Measurements from ENCODE around the gene ALOX15B. TPM values are rescaled to one million over a fixed set of nuclear protein-coding genes. Genes with fewer than 3 reads are reported as not detected.

ALOX15B gene
- total RNA-seq, 6 donors from 2014 or later: 46.2 to 177 (median 105) TPM

- ATAC-seq (ENCODE audit: low FRiP score in 2 of 2) (no peak), DNase-seq (no peak)
- TF ChIP-seq EP300 (IDR thresholded peaks at IDR 0.05): no peak
- TF ChIP-seq CTCF (IDR thresholded peaks at IDR 0.05): no peak
- TF ChIP-seq POLR2AphosphoS5 (IDR thresholded peaks at IDR 0.05): no peak
- TF ChIP-seq POLR2A (IDR thresholded peaks at IDR 0.05): no peak
- H3K36me3 ChIP-seq: no peaks in the 10 kb centered on the region
- H3K27ac ChIP-seq: peak overlapping the region; percentile 57 to 90 (median 80)
- H3K4me3 ChIP-seq: no peak overlapping the region
- peaks cover 0 to 3% (median 0%) of the 10 kb centered on the region in 4 donors for H3K27me3 ChIP-seq
- no peaks in the 10 kb centered on the region for H3K9me3 ChIP-seq
- 60 to 83% methylated on average over 3 of the region's 3 CpGs for WGBS, 2 donors
- peaks cover 0 to 34% (median 28%) of the 10 kb centered on the region in 4 donors for H3K4me1 ChIP-seq
Measured at GRCh38 chr17:8055851-8056231, 17.0 kb downstream of the ALOX15B start.

GRCh38 chr17:8056232-8056975 is 17.5 kb downstream of the ALOX15B start:
- 19 to 34% methylated on average over 14 of the region's 14 CpGs for WGBS, 2 donors
- peak overlapping the region; percentile 57 to 90 (median 80) for H3K27ac ChIP-seq
- H3K4me3 ChIP-seq: peak overlapping the region in 3 of 4 donors; percentile 2 to 27 (median 17)
- DNase-seq (peak in 1 of 2 donors; percentile 87), ATAC-seq (ENCODE audit: low FRiP score in 2 of 2) (peak; percentile 74 to 86)
- peaks cover 0 to 3% (median 0%) of the 10 kb centered on the region in 4 donors for H3K27me3 ChIP-seq
- peak; percentile 30 to 32 for TF ChIP-seq POLR2AphosphoS5 (IDR thresholded peaks at IDR 0.05)
- TF ChIP-seq CTCF (IDR thresholded peaks at IDR 0.05): no peak
- TF ChIP-seq EP300 (IDR thresholded peaks at IDR 0.05): peak in 2 of 4 donors; percentile 5 to 77
- TF ChIP-seq POLR2A (IDR thresholded peaks at IDR 0.05): peak in 2 of 4 donors; percentile 4 to 56
- no peaks in the 10 kb centered on the region for H3K36me3 ChIP-seq
- H3K4me1 ChIP-seq: peaks cover 0 to 34% (median 28%) of the 10 kb centered on the region in 4 donors
- no peaks in the 10 kb centered on the region for H3K9me3 ChIP-seq

GRCh38 chr17:8056976-8057625 is 18.2 kb downstream of the ALOX15B start:
- ATAC-seq (ENCODE audit: low FRiP score in 2 of 2): peak in 1 of 2 donors; percentile 28
- 58 to 63% methylated on average over 17 of the region's 17 CpGs for WGBS, 2 donors
- TF ChIP-seq POLR2AphosphoS5 (IDR thresholded peaks at IDR 0.05) (no peak), POLR2A (IDR thresholded peaks at IDR 0.05) (no peak), CTCF (IDR thresholded peaks at IDR 0.05) (no peak), EP300 (IDR thresholded peaks at IDR 0.05) (no peak)

GRCh38 chr17:8057691-8058114 is 18.8 kb downstream of the ALOX15B start:
- H3K27me3 ChIP-seq: peaks cover 0 to 9% (median 3%) of the 10 kb centered on the region in 4 donors
- peak overlapping the region in 3 of 4 donors; percentile 2 to 27 (median 17) for H3K4me3 ChIP-seq
- H3K36me3 ChIP-seq: no peaks in the 10 kb centered on the region
- no peaks in the 10 kb centered on the region for H3K9me3 ChIP-seq
- DNase-seq (peak in 1 of 2 donors; percentile 69), ATAC-seq (ENCODE audit: low FRiP score in 2 of 2) (peak; percentile 89 to 90)
- H3K4me1 ChIP-seq: peaks cover 0 to 35% (median 29%) of the 10 kb centered on the region in 4 donors
- peak overlapping the region in 2 of 4 donors; percentile 60 to 90 for H3K27ac ChIP-seq
- 10 to 17% methylated on average over 11 to 14 of the region's 14 CpGs for WGBS, 2 donors
- peak; percentile 70 to 87 (median 76) for TF ChIP-seq CTCF (IDR thresholded peaks at IDR 0.05)
- TF ChIP-seq POLR2AphosphoS5 (IDR thresholded peaks at IDR 0.05): no peak

More at GRCh38 chr17:8056976-8057625, 18.2 kb downstream of the ALOX15B start:
- Histone ChIP-seq H3K36me3 (no peaks in the 10 kb centered on the region), H3K4me3 (peak overlapping the region in 3 of 4 donors; percentile 2 to 27 (median 17)), H3K27me3 (peaks cover 0 to 6% (median 2%) of the 10 kb centered on the region in 4 donors), H3K27ac (peak overlapping the region in 3 of 4 donors; percentile 51 to 90 (median 85)), H3K4me1 (peaks cover 0 to 34% (median 28%) of the 10 kb centered on the region in 4 donors), H3K9me3 (no peaks in the 10 kb centered on the region)
- peak in 1 of 2 donors; percentile 62 for DNase-seq

Data from upper lobe of left lung (tissue), 6 donors.